Stimulated activated CD8-positive, alpha-beta memory T cell treated with anti-CD3 and anti-CD28 coated beads, Interleukin-15, amount 100 ng/mL, for 48 hours (primary cell): ENCODE measurements around the gene DNAJB7.
A peak's percentile ranks its signal among the peaks of the same experiment; 100 is the strongest.
"Not testable (repeated sequence)": the region's sequence is repeated elsewhere in the genome, so short reads cannot be mapped to it uniquely, and the experiment has no call there.

ENCODE experiments used
- DNase-seq, 2 donors: peaks; one replicate each; pipeline ENCODE4 v3.0.0-alpha.2; 2020; ENCODE audit warnings: low read depth in 2 of 2

The DNAJB7 gene

GRCh38 chr22:40844951-40845350 lies 17.0 kb downstream of the DNAJB7 start:
- DNase-seq = no peak

GRCh38 chr22:40838486-40838885 lies 23.4 kb downstream of the DNAJB7 start:
- no peak for DNase-seq

GRCh38 chr22:40834619-40835018 lies 27.3 kb downstream of the DNAJB7 start:
- DNase-seq = no peak

GRCh38 chr22:40829131-40829530 lies 32.8 kb downstream of the DNAJB7 start:
- no peak for DNase-seq

GRCh38 chr22:40826984-40827741 lies 34.8 kb downstream of the DNAJB7 start:
- no peak for DNase-seq

GRCh38 chr22:40826292-40826691 lies 35.6 kb downstream of the DNAJB7 start:
- DNase-seq = not testable (repeated sequence)

- DNase-seq = no peak
Measured at GRCh38 chr22:40823426-40823825, 38.5 kb downstream of the DNAJB7 start.

- no peak for DNase-seq
Measured at GRCh38 chr22:40819599-40820140, 42.2 kb downstream of the DNAJB7 start.

GRCh38 chr22:40818747-40819598 lies 42.9 kb downstream of the DNAJB7 start, which contains the start of gene SLC25A17:
SLC25A17 (minus strand) TSS chr22:40819346; CDS start chr22:40819248, 98 bp downstream.
- DNase-seq = peak; percentile 79 to 81

GRCh38 chr22:40818192-40818746 lies 43.6 kb downstream of the DNAJB7 start:
- no peak for DNase-seq

GRCh38 chr22:40817737-40818136 lies 44.2 kb downstream of the DNAJB7 start:
- DNase-seq = no peak

- DNase-seq = no peak
Measured at GRCh38 chr22:40813912-40814315, 48.0 kb downstream of the DNAJB7 start.
